ENCODE data around the gene IL22RA1.

Gene IL22RA1

GRCh38 chr1:24165500-24165899, 22.6 kb upstream of the IL22RA1 start:
- no peak for DNase-seq

GRCh38 chr1:24164004-24164403, 21.1 kb upstream of the IL22RA1 start:
- DNase-seq, result no peak

GRCh38 chr1:24162201-24162600, 19.3 kb upstream of the IL22RA1 start:
- no peak for DNase-seq

GRCh38 chr1:24161270-24161669, 18.3 kb upstream of the IL22RA1 start:
- no peak for DNase-seq

GRCh38 chr1:24159366-24159765, 16.4 kb upstream of the IL22RA1 start:
- DNase-seq, result no peak

- no peak for DNase-seq
Observed at GRCh38 chr1:24157918-24158481, 15.1 kb upstream of the IL22RA1 start.

GRCh38 chr1:24156542-24157260, 13.8 kb upstream of the IL22RA1 start:
- DNase-seq, result no peak

GRCh38 chr1:24155011-24155782, 12.3 kb upstream of the IL22RA1 start:
- no peak for DNase-seq

GRCh38 chr1:24154215-24154614, 11.3 kb upstream of the IL22RA1 start:
- no peak for DNase-seq

- DNase-seq, result no peak
Observed at GRCh38 chr1:24152631-24153494, 9.9 kb upstream of the IL22RA1 start.

- no peak for DNase-seq
Observed at GRCh38 chr1:24151175-24151533, 8.2 kb upstream of the IL22RA1 start.

GRCh38 chr1:24150234-24151174, 7.6 kb upstream of the IL22RA1 start:
- peak; percentile 58 for DNase-seq

- DNase-seq, result no peak
Observed at GRCh38 chr1:24149866-24150233, 6.9 kb upstream of the IL22RA1 start.

- DNase-seq, result no peak
Observed at GRCh38 chr1:24147816-24148215, 4.9 kb upstream of the IL22RA1 start.

- DNase-seq, result no peak
Observed at GRCh38 chr1:24147194-24147593, 4.3 kb upstream of the IL22RA1 start.

- DNase-seq, result no peak
Observed at GRCh38 chr1:24141311-24141997, 1.5 kb downstream of the IL22RA1 start.

- no peak for DNase-seq
Observed at GRCh38 chr1:24140741-24141181, 2.2 kb downstream of the IL22RA1 start.

- no peak for DNase-seq
Observed at GRCh38 chr1:24139841-24140425, 3.0 kb downstream of the IL22RA1 start.

GRCh38 chr1:24139222-24139489, 3.8 kb downstream of the IL22RA1 start:
- no peak for DNase-seq

GRCh38 chr1:24138476-24139221, 4.3 kb downstream of the IL22RA1 start:
- no peak for DNase-seq

Data from GDM1 (cell line).